OCI-LY3 (cell line): Measurements from ENCODE around the gene ACAP2.

ENCODE experiments used
- EZH2phosphoT487 ChIP-seq: fragments of 200-600 bp; shearing (Covaris generic); IDR thresholded peaks from 2 replicates; pipeline ENCODE4 v1.6.1; 2018; ENCODE audit warnings: antibody characterized with exemption, mixed run types, low read depth
- TF ChIP-seq, protein P1 (sequence below): fragments of 200-600, 300-600 bp; sonication (generic); IDR thresholded peaks from 2 replicates; pipeline ENCODE4 v1.5.1; 2014; ENCODE audit warnings: antibody characterized with exemption, low read length, low read depth

DNA sequence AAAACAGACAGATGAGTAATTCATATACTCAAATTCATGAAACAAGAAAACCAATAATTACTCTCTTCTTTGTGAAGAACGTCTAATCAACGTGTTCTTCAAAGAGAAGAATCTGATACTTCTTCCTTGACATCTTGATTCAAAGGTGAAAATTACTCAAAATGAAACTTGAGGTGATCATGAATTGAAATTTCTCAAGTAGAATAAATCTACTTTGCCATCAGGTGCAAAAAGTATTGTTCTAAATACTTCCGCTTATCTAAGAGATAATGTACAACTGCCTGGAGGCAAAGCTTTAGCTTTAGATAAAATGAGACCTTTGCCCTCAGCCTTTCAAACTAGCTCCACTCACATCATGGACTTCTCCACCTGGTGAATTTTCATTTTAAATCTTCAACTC lies 158.0 kb downstream of the ACAP2 start:
- TF ChIP-seq, protein P1, sequence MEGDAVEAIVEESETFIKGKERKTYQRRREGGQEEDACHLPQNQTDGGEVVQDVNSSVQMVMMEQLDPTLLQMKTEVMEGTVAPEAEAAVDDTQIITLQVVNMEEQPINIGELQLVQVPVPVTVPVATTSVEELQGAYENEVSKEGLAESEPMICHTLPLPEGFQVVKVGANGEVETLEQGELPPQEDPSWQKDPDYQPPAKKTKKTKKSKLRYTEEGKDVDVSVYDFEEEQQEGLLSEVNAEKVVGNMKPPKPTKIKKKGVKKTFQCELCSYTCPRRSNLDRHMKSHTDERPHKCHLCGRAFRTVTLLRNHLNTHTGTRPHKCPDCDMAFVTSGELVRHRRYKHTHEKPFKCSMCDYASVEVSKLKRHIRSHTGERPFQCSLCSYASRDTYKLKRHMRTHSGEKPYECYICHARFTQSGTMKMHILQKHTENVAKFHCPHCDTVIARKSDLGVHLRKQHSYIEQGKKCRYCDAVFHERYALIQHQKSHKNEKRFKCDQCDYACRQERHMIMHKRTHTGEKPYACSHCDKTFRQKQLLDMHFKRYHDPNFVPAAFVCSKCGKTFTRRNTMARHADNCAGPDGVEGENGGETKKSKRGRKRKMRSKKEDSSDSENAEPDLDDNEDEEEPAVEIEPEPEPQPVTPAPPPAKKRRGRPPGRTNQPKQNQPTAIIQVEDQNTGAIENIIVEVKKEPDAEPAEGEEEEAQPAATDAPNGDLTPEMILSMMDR, result no peak
- TF ChIP-seq EZH2phosphoT487, result no peak
